Fibroblast of mammary gland (primary cell): ENCODE results near the gene LRMDA.
A peak's percentile ranks its signal among the peaks of the same experiment; 100 is the strongest.

ENCODE experiments used
- DNase-seq: peaks from one replicate; pipeline ENCODE4 v3.0.0-alpha.2; 2010; ENCODE audit warnings: low read depth
- H3K4me3 ChIP-seq: 2 replicates; pipeline ENCODE4 v1.5.1; 2011; ENCODE audit warnings: low read depth, mild to moderate bottlenecking, low read length, moderate library complexity; ENCODE audit not compliant: control insufficient read depth
- CTCF ChIP-seq: conservative IDR thresholded peaks from 2 replicates; pipeline ENCODE4 v1.5.1; 2011; ENCODE audit warnings: low read depth, low read length, inconsistent platforms; ENCODE audit not compliant: control insufficient read depth, insufficient read depth

Gene LRMDA

GRCh38 chr10:76036111-76036940 is 604.9 kb downstream of the LRMDA start:
- DNase-seq: peak; percentile 70
- no peak overlapping the region for H3K4me3 ChIP-seq
- peak; percentile 98 for TF ChIP-seq CTCF

GRCh38 chr10:76036962-76037361 is 605.5 kb downstream of the LRMDA start:
- no peak for DNase-seq
- no peak for TF ChIP-seq CTCF
- H3K4me3 ChIP-seq: no peak overlapping the region

GRCh38 chr10:76037531-76038155 is 606.2 kb downstream of the LRMDA start:
- peak; percentile 16 for DNase-seq
- no peak for TF ChIP-seq CTCF
- H3K4me3 ChIP-seq: no peak overlapping the region

GRCh38 chr10:76038696-76039095 is 607.3 kb downstream of the LRMDA start:
- no peak for DNase-seq
- no peak for TF ChIP-seq CTCF
- no peak overlapping the region for H3K4me3 ChIP-seq

- H3K4me3 ChIP-seq: no peak overlapping the region
- peak; percentile 12 for TF ChIP-seq CTCF
- DNase-seq: no peak
Measured at GRCh38 chr10:76040107-76040829, 608.8 kb downstream of the LRMDA start.

- no peak for DNase-seq
- TF ChIP-seq CTCF: no peak
- H3K4me3 ChIP-seq: no peak overlapping the region
Measured at GRCh38 chr10:76040830-76041220, 609.4 kb downstream of the LRMDA start.
